Astrocyte of the cerebellum (primary cell): Measurements from ENCODE around the gene CAMTA1.

Experiments used
- DNase-seq: peaks from one replicate; pipeline ENCODE4 v3.0.0-alpha.2; 2011; ENCODE audit warnings: low read depth
- H3K4me3 ChIP-seq: 2 replicates; pipeline ENCODE4 v1.5.1; 2011; ENCODE audit warnings: mild to moderate bottlenecking, low read depth, low read length, moderate library complexity
- in situ Hi-C: cut with HindIII; loops from 2 replicates; pipeline ENCODE4 v1.10.0; 2017; ENCODE audit warnings: low sequenced_read_pairs
- TF ChIP-seq, protein P1 (sequence below): IDR thresholded peaks from 2 replicates; pipeline ENCODE4 v1.5.1; 2012; ENCODE audit warnings: low read length, low read depth, moderate library complexity, mild to moderate bottlenecking; ENCODE audit errors: missing control alignments

Gene CAMTA1

DNA sequence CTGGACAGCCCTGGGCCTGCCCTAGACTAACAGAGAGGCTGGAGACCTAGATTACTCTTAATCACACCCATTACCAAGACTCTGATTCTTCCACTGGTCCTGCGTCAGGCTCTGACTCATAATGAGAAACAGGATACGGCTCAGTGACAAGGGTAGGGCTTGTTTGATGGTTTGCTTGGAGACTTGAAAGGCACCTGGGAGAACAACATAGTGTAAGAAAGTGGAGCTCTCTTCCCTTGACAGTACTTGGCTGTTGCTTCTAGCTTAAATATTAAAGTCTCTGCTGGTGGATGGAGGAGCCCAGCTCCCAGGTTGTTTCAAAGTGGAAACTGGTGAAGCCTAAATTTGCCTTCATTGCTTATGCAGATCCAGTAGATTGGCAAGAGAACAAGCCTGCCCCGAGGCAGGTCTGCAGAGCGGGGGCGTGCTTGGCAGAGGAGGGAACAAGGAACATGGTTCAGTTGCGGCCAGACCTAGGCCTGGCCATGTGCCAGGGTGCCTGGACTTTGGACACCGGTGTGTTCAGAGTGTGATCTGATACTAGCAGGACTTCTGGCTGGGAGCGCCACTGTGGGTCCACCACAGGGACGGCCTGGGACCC, 480.6 kb downstream of the CAMTA1 start:
- peak; percentile 28 for DNase-seq
- TF ChIP-seq, protein P1, sequence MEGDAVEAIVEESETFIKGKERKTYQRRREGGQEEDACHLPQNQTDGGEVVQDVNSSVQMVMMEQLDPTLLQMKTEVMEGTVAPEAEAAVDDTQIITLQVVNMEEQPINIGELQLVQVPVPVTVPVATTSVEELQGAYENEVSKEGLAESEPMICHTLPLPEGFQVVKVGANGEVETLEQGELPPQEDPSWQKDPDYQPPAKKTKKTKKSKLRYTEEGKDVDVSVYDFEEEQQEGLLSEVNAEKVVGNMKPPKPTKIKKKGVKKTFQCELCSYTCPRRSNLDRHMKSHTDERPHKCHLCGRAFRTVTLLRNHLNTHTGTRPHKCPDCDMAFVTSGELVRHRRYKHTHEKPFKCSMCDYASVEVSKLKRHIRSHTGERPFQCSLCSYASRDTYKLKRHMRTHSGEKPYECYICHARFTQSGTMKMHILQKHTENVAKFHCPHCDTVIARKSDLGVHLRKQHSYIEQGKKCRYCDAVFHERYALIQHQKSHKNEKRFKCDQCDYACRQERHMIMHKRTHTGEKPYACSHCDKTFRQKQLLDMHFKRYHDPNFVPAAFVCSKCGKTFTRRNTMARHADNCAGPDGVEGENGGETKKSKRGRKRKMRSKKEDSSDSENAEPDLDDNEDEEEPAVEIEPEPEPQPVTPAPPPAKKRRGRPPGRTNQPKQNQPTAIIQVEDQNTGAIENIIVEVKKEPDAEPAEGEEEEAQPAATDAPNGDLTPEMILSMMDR = no peak
- in situ Hi-C loops = no loop called here
- H3K4me3 ChIP-seq = no peak overlapping the region

DNA sequence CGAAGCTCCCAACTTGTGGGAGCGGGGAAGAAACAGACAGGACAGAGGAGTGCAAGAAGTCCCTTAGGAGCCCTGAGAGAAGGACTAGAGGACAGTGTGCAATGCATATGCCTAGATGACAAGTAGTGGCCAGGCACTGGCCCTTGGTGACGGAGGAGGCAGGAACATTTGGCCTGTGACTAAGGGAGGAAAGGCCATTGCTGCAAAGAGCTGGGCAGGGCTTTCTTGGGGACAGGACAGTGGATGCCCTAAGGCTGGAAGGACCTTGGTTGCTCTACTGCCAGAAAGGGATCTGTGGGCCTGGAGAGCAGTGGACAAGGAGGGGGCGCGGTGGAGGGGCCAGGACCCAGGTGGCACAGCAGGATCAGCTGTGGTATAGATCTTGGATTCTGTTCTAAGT, 481.3 kb downstream of the CAMTA1 start:
- TF ChIP-seq, protein P1 = no peak
- H3K4me3 ChIP-seq = no peak overlapping the region
- in situ Hi-C loops = no loop called here
- DNase-seq = no peak

DNA sequence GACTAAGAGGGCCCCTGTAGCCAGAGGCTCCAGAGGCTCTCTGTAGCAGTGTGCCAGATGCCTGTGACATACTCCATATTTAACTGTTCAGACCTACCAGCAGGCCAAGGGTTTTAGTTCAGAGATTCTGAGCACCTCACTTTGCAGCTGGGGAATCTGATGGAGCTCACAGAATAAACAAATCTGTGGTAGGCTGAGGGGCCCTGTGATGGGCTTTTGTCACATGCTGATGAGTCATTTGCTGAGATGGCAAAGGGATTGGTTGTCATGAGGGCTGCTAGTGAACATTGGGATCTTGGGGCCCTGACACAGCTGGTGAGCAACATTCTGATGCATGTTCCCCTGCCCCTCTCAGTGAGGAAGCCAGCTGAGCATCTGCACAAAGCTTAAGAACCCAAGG, 482.2 kb downstream of the CAMTA1 start:
- no peak overlapping the region for H3K4me3 ChIP-seq
- no peak for DNase-seq
- in situ Hi-C loops = no loop called here
- TF ChIP-seq, protein P1 = no peak

DNA sequence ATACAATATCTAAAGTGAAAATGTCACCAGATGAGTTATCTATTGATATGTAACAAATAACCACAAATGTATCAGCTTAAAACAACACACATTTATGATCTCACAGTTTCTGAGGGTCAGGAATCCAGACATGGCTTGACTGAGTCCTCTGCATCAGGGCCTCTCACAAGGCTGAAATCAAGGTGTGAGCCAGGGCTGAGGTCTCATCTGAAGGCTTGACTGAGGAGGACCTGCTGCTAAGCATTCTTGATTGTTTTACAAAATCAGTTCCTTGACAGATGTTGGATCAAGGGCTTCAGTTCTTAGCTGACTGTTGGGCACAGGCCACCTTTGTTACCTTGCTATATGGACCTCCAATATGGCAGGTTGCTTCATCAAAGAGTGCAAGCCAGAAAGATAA, 483.7 kb downstream of the CAMTA1 start:
- no peak for DNase-seq
- in situ Hi-C loops = no loop called here
- TF ChIP-seq, protein P1 = no peak
- no peak overlapping the region for H3K4me3 ChIP-seq

DNA sequence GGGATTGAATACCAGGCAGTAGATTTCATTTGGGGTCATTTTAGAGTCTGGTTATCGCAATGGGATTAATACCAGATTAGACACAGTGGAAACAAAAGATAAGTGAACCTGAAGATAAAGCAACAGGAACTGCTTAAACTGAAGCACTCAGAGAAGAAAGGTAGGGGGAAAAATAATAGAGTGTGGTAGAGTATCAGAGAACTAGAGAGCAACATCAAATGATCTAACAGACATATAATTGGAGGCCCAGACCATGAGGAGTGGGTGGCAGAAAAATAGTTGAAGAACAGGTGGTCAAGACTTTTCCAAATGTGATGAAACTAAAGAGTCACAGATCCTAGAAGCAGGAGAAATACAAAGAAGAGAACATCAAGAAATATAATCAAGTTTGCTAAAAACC, 484.3 kb downstream of the CAMTA1 start:
- TF ChIP-seq, protein P1 = no peak
- H3K4me3 ChIP-seq = no peak overlapping the region
- DNase-seq = no peak
- in situ Hi-C loops = no loop called here

DNA sequence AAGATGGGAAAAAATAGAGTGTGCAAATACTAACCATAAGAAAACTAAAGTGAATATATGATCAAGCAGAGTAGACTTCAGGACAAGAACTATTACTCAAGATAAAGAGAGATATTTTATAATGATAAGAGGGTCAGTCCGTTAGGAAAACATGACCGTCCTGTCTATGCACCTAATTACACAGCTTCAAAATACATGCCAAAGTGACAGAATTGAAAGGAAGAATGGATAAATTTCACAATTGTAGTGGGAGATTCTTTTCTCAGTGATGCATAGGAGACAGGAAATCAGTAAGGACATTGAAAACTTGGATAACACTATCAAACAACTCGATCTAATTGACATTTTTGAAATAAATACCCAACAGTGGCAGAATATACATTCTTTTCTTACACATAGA, 489.0 kb downstream of the CAMTA1 start:
- in situ Hi-C loops = no loop called here
- TF ChIP-seq, protein P1 = no peak
- H3K4me3 ChIP-seq = no peak overlapping the region
- no peak for DNase-seq
